NK-92 (cell line): Measurements from ENCODE around the gene CP.
"Not testable (repeated sequence)": the region's sequence is repeated elsewhere in the genome, so short reads cannot be mapped to it uniquely, and the experiment has no call there.

Source experiments
- DNase-seq: peaks from one replicate; lab custom pipeline; 2025; ENCODE audit not compliant: unreplicated experiment; lab: John Stamatoyannopoulos, UW

CP gene

DNA sequence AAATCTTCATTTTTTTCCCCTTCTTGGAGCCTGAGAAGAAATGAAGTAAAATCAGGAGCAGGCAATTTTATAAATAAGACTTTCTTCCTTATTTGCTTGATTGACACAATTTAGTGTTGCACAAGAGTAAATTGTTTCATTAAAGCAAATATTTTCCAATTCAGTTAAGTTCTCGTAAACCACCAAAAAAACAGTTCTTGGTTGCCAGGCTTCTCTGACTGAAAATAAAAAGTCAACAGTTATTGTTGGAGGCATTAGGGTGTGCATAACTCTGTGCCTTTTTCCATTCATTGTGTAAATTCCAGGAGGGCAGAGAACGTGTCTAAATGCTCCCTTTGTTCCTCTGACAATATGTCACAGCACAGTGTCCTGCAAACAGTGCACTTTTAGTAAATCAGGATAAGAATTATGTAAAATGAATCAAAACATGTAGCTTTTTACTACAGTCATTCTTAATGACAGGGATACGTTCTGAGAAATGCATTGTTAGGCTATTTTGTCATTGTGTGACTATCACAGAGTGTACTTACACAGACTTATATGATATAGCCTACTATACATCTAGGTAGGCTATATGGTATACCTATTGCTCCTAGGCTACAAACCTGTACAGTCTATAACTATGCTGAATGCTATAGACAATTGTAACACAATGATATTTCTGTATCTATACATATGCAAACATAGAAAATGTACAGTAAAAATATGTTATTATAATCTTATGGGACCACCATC, at the start of gene CP:
Gene CP (minus strand): TSS at position 47 of the 735 bp plus-strand sequence. CDS start 37 bp downstream, at position 10.
- no peak for DNase-seq

- no peak for DNase-seq
Observed at GRCh38 chr3:149270180-149270579, 48.6 kb upstream of the CP start.

- no peak for DNase-seq
Observed at GRCh38 chr3:149269687-149270086, 48.1 kb upstream of the CP start.

DNA sequence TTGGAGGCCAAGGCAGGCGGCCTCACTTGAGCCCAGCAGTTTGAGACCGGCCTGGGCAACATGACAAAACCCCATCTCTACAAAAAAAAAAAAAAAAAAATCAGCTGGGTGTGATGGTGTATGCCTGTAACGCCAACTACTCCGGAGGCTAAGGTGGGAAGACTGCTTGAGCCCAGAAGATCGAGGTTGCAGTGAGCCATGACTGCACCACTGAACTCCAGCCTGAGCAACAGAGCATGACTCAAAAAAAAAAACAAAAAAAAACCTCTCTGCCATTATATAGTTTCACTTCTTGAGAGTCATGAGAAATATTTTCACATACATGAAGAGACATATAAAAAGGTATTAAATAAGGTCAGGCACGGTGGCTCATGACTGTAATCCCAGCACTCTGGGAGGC, 45.9 kb upstream of the CP start:
- DNase-seq, result no peak

- DNase-seq, result no peak
Observed at GRCh38 chr3:149266736-149267135, 45.1 kb upstream of the CP start.

DNA sequence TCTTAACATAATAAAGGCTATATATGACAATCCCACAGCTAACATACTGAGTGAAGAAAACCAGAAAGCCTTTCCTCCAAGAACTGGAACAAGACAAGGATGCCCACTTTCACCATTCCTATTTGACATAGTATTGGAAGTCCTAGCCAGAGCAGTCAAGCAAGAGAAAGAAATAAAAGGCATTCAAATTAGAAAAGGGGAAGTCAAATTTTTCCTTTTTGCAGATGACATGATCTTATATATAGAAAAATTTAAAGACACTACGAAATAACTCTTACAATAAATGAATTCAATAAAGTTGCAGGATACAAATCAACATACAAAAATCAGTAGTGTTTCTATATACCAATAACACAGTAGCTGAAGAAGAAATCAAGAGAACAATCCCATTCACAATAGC, 42.2 kb upstream of the CP start:
- no peak for DNase-seq

DNA sequence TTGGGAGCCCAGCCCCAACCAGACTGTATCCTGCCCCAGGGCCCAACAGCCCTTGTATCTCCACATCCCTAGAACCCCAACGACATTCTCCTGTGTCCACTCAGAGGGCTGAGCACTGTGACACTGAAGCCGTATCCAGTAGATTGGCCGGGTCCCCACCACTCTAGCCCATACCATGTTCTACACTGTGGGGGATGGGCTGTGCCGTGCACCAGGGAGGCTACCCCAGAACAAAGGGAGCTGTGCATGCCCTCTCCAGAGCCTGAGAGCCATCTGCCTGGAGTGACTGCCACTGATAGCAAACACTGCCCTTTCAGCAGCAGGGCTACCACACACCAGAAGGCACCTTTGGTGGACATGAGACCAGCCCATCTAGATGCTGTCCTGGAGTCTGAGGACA, 37.1 kb upstream of the CP start:
- no peak for DNase-seq

DNA sequence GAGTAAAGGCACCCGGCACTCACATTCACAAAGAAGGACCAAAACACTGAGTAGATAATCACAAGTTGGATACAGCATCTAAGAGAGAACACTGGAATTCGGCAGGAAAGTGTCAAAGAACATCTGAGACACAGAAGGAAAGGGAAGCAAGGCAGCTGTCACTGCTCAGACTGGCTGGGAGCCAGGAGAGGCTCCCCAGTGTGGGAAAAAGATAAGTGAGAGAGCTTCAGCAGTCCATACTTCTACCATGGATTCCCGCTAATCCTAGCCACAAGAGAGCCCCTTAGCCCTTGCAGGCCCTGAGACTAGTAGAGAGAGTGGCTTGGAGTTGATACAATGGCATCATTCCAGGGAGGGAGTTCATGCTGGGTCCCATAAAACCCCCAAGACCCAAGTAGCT, 36.7 kb upstream of the CP start:
- DNase-seq, result no peak

DNA sequence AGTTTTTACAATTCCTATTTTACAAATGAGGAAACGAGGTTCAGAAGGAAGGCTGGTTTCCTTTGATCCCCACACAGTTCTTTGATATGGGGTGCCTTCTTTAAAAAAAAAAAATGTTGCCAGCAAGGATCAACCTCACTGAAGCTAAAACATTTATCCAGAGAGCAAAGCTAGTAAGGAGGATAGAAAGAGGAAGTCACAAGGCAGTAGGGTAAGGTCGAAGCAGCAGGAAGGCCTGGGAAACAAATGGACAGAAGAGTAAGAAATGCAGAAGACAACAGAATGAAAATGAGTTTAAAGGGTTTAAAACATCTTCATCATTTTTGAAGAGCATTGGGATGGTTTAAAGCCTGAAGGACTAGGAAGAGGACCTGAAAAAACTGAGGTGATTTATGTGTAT, 30.6 kb upstream of the CP start:
- no peak for DNase-seq

GRCh38 chr3:149251186-149251585, 29.6 kb upstream of the CP start:
- no peak for DNase-seq

GRCh38 chr3:149247929-149248691, 26.5 kb upstream of the CP start:
- DNase-seq, result no peak

DNA sequence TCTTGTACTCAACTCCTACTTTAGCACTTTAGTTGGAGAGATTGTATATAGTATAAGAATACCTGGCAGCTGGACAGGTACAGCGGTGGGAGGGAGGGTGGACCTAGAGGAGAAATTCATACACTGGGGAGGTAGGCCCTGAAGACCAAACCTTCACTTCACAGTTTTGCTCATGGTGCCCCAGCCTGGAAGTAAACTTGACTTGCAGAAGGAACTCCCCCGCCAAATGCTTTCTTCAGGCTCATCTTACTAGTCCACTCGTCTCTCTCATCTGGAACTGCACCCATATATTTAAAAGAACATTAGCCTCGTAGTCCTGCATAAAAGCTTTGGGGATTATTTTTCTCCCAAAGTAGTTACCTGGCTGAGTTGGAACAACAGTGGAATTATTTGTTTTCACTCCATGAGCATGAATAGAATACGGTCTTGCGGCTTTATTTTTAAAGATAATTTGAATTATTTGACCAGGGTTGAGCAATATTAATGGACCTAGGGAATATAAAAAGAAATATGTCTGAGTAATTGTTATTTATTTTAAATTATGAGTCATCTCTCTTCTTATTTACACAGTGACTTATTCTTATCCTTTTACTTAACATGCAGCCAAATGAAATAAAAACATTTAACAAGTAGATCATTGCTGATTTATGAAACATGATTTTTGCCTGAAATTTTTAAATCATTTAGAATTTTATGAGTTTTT, 25.5 kb upstream of the CP start:
- DNase-seq, result no peak

DNA sequence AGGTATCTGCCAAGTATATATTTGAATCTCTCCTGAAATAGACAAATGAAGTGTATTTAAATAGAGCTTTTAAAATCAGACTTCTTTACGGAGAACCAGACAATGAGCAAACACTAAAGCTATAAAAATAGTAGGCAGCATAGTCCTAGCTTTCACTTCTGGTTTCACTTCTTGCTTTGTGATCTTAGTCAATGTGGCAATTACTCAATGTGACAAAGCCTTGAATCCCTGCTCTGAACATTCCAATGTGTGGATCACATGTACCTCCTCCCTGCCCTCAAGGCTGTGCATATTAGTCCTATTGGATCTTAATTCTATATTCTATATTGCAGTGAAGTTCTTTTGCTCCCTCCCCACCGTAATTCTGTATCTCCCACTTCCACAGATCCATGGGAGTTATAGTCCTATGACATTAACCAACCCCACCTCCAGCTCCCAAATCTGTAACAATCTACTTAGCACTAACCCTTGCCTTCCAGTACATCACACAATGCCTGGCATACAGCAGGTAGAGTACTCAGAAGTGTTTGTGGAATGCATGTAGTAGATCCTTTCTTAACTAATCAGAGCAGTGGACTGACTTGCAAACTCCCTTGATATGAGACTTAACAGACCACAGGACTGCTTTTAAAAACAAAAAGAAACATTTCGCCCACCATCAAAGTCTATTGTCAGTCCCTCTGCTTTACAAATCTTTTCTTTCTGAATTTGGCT, 24.3 kb upstream of the CP start:
- no peak for DNase-seq

DNA sequence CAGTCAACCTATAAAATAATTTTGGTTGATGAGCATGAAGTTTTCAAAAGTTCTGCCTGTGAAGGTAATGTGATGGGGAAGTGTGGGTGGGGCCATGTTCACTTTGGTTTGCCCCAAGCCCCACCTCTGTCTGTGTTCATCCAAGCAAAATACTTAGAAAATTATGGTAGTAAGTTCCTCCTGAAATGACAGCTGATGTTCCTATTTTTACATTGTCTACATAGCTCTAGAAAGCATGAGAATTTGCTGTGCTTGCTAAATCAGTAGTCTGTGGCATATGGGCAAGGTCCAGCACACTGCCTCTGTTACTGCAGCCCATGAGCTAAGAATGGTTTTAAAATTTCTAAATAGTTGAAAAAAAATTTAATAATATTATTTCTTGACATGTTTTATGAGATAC, 21.9 kb upstream of the CP start:
- DNase-seq, result no peak

- DNase-seq, result no peak
Observed at GRCh38 chr3:149239357-149239936, 17.8 kb upstream of the CP start.

DNA sequence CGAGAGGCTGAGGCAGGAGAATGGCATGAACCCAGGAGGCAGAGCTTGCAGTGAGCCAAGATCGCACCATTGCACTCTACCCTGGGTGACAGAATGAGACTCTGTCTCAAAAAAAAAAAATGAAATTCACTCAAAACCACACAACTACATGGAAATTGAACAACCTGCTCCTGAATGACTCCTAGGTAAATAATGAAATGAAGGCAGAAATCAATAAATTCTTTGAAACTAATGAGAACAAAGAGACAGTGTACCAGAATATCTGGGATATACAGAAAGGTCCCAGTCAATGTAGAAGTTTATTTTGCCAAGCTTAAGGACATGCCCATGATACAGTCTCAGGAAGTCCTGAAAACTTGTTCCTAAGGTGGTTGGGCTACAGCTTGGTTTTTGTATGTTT, 16.6 kb upstream of the CP start:
- not testable (repeated sequence) for DNase-seq

DNA sequence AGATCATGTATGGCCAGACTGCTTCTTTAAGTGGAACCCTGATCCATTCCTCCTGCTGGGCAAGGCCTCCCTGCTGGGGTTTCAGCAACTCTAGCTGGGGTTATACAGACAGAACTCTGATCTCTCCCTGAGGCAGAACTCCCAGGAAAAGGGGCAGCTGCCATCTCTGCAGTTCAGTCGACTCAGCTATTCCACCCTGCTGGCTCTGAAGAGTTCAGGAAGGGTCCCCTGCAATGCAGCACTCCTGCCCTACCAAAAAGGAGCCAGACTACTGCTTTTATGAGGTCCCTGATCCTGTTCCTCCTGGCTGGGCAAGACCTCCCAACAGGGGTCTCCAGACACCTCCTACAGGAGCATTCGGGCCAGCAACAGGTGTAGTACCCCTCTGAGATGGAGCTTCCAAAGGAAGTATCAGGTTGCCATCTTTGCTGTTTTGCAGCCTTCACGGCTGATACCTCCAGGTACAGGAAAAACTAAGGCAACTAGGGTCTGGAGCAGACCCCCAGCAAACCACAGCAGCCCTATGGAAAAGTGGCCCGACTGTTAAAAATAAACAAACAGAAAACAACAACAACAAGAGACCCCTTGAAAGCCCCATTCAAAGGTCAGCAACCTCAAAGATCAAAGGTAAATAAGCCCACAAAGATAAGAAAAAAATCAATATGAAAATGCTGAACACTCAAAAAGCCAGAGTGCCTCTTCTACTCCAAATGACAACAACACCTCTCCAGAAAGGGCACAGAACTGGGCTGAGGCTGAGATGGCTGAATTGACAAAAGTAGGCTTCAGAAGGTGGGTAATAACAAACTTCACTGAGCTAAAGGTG, 14.2 kb upstream of the CP start:
- no peak for DNase-seq

GRCh38 chr3:149234671-149235245, 13.1 kb upstream of the CP start:
- DNase-seq, result no peak

GRCh38 chr3:149233323-149233722, 11.7 kb upstream of the CP start:
- DNase-seq, result no peak

DNA sequence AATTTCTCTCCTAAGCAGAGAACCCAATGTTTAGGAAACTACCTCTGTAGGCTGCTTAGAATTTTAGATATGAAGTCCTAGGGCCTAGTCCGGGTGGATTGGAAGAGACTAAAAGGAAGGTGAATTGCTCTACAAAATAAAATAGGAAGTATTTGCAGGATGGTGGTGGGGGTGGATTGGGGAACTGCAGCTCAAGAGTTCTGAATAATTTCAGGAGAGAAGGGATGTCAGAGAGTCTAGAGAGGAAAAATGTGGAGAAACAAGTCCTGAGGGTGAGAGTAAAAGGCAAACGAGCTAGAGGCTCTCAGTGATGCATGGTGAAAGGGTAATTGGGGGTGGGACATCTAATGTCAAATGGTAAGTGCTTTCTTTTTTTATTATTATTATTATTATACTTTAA, 10.2 kb upstream of the CP start:
- DNase-seq, result no peak
